LNCaP clone FGC (cell line): Measurements from ENCODE around the gene LRRC28.

Experiments
- DNase-seq: peaks from one replicate; pipeline ENCODE4 v3.0.0-alpha.2; 2011; ENCODE audit warnings: low read depth
- H3K4me3 ChIP-seq: 2 replicates; pipeline ENCODE4 v1.5.1; 2011; ENCODE audit warnings: mild to moderate bottlenecking, low read depth, low read length, control low read depth
- CTCF ChIP-seq: IDR thresholded peaks from 2 replicates; pipeline ENCODE4 v1.5.1; 2012; ENCODE audit warnings: mild to moderate bottlenecking; ENCODE audit not compliant: control insufficient read depth, insufficient read depth; ENCODE audit errors: extremely low read depth

LRRC28 gene

GRCh38 chr15:99438691-99439523, 187.6 kb downstream of the LRRC28 start:
- no peak overlapping the region for H3K4me3 ChIP-seq
- no peak for DNase-seq
- no peak for TF ChIP-seq CTCF

- H3K4me3 ChIP-seq, result no peak overlapping the region
- DNase-seq, result no peak
- no peak for TF ChIP-seq CTCF
These were observed 188.2 kb downstream of the LRRC28 start for GRCh38 chr15:99439524-99439835.

- no peak for DNase-seq
- H3K4me3 ChIP-seq, result no peak overlapping the region
- no peak for TF ChIP-seq CTCF
These were observed 188.7 kb downstream of the LRRC28 start for GRCh38 chr15:99440029-99440428.
